ENCODE results near the gene PPP4R3A.
"Not testable (repeated sequence)": the region's sequence is repeated elsewhere in the genome, so short reads cannot be mapped to it uniquely, and the experiment has no call there.

The PPP4R3A gene

DNA sequence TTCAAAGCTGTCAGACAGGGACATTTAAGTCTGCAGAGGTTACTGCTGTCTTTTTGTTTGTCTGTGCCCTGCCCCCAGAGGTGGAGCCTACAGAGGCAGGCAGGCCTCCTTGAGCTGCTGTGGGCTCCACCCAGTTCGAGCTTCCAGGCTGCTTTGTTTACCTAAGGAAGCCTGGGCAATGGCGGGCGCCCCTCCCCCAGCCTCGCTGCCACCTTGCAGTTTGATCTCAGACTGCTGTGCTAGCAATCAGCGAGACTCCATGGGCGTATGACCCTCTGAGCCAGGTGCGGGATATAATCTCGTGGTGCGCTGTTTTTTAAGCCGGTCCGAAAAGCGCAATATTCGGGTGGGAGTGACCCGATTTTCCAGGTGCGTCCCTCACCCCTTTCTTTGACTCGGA, 73.8 kb downstream of the PPP4R3A start:
- not testable (repeated sequence) for DNase-seq (ENCODE audit: low read depth)

DNA sequence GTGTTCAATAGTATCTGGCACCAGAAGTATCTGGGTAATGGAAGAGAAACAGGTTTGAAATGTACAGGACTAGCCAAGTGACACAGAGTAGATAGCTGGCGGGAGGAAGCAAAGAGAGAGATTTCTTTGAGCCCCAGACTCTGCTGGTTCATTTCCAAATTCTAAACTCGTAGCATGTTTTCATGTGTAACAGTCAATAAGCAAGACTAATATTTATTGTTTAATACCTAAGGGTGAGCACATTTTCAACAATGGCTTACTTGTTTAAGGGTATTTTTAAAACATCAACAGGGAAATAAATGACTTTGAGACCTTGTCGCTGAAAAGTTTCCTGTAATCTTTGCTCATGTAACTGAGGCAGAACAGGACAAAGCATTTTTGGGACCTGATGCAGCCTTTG, 80.7 kb downstream of the PPP4R3A start:
- no peak for DNase-seq (ENCODE audit: low read depth)

DNA sequence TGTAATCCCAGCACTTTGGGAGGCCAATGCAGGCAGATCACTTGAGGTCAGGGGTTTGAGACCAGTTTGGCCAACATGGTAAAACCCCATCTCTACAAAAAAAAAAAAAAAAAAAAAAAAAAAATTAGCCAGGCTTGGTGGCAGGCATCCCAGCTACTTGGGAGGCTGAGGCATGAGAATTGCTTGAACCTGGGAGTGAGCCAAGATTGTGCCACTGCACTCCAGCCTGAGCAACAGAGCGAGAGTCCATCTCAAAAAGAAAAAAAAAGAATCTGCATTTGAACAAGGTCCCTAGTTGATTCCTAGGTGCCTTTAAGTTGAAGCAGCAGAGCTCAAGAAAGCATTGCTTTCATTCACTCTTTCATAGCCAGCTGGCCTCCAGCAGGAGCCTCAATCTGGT, 81.2 kb downstream of the PPP4R3A start:
- not testable (repeated sequence) for DNase-seq (ENCODE audit: low read depth)

DNA sequence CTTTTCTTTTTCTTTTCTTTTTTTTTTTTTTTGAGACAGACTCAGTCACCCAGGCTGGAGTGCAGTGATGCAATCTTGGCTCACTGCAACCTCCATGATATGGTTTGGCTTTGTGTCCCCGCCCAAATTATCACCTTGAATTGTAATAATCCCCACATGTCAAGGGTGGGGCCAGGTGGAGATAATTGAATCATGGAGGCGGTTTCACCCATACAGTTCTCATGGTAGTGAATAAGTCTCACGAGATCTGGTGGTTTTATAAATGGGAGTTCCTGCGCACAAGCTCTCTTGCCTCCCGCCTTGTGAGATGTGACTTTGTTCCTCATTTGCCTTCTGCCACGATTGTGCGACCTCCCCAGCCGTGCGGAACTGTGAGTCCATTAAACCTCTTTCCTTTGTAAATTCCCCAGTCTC, 84.6 kb downstream of the PPP4R3A start:
- DNase-seq (ENCODE audit: low read depth), result not testable (repeated sequence)

DNA sequence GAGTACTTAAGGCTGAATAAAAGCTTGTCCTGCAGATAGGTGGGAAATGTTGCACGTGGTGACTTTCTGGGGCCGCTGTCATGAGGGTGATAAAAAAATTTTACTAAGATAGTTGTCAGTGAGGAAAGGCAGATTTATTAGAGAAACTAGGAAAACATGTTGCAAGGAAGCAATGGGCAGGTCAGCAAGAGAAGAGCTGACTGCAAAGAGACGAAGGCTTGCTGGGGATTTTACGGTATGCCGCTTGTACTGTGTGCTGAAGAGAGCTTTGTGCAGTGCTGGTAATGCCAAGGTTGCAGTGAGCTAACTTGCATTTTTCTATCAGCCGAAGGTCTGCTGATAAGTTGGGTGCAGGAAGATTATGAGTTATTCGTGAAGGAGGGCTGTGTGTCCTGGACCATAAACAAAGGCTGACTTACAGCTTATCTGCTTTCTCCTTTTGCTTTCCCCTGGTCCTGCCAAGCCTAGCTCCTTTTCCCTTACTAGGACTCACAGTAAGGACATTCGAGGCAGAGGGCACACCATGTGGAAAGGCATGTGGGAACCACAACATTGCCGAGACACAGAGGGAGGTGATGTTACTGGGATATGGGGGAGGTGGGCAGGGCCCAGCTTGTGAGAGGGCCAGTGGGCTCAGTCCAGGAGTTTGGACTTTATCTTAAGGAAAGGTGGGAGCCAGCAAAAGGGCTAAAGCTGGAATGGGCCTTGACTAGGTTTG, 85.1 kb downstream of the PPP4R3A start:
- DNase-seq (ENCODE audit: low read depth), result no peak

DNA sequence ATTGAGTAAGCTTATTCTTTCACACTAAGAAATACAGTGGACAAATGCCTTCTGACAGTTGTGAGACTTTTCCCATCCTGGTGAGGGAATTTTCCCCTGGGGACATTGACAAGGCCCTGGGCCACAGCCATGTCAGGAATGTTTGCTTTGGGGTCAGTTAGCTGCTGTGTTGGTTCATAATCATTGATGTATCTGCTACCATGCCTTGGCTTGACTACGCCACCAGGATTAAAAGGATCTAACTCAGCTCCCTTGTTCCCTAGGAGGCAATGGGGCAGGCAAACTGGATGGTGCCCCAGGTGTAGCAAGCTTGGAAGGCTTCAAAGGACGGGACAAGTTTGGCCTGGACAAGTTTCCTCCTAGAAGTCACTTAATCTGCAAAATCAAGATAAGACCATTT, 89.4 kb downstream of the PPP4R3A start:
- no peak for DNase-seq (ENCODE audit: low read depth)

DNA sequence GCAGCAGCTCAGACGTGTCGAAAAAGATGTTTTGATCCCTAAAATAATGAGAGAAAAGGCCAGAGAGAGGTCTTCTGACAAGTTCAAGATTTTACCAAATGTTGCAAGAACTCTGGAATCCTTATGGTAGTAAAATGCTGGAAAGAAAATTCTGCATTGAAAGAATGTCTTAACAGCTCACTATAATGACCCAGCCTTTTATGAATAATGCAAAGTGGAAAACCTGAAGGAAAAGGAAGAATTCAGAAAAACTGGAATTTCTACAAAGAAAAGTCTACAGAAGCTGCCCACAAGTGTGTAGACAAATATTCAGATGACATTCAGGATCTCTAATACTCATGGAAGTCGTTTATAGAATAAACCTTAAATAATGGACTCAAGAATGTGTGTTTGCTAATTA, 90.7 kb downstream of the PPP4R3A start:
- DNase-seq (ENCODE audit: low read depth), result no peak

DNA sequence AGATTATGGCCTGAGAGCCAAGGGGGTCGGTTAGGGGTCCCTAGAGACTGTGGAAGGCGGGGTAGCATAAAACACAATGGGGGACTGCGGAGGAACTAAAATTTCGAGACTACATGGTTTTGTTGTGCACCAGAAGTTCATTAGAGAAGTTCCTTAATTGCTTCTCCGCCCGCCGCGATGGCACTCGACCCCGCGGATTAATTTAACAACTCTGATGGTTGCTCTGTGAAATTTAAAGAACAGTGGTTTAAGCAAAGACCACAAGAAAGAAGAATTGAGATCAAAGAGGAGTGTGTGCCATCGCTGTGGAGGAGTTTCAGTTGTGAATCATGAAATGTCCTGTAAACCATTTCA, 91.1 kb downstream of the PPP4R3A start:
- DNase-seq (ENCODE audit: low read depth), result no peak

DNA sequence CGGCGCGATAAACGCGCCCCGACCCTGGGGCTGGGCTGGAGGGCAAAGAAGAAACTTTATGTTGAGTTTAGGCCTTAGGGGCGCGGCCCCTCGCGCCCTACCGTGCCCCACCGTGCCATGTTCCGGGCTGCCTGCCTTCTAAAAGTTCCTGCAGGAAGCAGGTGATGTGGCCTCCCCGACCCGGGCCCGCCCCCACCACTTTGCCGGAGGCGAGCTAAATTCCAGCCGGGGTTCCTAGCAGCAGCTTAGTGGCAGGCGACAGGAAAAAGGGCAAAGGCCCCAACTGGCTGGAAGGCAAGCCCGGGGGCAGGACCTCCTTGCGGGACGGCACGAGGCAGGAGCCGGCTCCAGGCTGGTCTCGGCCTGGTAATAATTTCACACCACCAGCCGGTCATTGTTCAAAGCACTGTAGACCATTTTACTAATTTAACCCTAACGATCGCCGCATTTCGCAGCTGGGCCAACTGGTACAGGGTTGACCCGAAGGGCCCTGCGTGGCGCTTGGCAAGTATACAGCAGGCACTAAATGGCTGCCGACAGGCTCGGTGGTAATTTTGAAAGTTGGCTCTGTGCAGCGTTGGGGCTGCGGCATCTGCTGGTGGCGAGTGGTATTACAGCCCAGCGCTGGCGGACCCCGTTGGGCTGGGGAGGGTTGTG, 91.6 kb downstream of the PPP4R3A start:
- peak; percentile 39 for DNase-seq (ENCODE audit: low read depth)

DNA sequence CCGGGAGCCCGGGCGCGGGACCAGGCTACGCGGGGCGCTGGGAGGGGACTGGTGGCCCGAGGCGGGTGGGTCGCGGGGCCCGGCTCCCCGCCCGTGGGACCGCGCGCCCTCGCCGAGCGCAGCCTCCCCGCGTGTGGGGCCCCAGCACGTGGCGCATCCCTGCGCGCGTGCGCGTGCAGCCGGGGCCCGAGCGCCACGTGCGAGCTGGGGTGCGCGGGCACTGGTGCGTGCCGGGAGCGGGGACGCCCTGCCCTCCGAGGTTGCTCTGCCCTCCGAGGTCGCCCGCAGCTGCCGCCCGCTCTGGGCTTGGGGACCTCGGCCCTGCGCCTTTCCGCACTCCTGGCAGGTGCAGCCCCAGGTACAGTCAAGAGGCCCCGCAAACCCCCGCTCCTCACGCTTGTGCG, 92.1 kb downstream of the PPP4R3A start:
- DNase-seq (ENCODE audit: low read depth), result peak; percentile 33

DNA sequence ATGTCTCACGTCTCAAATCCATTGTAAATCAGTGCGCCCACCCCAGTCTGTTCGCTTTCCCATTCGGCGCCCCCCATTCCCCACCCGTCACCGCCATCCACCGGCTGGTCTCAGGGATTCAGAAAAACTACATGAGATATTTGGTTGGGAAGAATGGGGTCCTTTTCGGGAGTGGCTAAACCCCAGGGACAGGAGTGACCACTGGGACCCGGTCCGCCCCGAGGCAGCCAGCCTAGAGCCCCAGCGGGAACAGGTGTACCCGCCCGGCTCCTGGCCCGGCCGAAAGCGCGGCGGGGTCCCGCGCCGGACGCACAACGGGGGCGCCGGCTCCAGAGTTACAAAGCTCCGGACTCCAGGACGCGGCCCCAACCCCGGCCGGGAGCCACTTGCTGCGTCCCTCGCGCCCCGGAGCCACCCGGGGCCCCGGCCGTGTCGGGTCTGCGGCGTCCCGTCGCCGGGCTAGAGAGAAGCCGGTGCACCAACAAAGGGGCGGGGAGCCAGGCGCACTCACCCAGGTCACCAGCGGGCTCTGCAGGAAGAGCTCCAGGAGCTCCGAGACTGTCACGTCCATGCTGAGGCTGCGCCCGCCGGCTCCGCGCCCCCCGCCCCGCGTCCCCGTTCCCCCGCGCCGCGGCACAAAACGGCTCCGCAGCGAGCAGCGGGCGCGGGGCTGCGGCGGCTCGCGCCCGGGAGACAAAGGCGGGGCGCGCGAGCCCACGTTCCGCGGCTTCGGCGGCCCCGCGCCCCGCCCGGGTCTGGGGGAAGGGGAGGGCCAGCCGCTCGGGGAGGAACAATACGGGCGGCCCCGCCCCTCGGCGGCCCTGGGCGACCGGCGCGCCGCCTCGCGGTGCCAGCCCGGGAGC, 92.8 kb downstream of the PPP4R3A start, which contains the start of gene CCDC88C:
TSS of gene CCDC88C (minus strand) at position 701 of the 863 bp plus-strand sequence. CDS start at position 571, 130 bp downstream.
- peak; percentile 40 for DNase-seq (ENCODE audit: low read depth)

DNA sequence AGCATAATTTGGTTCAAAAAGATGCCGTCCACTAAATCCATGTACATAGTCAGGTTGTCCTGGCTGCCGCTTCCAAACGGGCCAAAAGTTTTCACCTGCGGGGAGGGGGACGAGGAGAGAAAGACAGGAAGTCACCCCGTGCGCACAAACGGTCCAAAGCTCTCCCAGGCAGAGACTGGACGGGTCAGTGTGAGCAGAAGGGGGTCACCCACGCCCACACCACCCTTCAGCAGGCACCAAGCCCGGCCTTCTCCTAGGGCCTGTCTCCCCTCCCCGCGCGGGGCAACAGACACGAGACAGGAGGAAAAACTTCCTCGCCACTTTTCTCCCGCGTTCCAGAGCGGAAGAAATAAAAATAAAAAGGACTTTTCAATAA, 93.4 kb downstream of the PPP4R3A start:
- DNase-seq (ENCODE audit: low read depth), result no peak

DNA sequence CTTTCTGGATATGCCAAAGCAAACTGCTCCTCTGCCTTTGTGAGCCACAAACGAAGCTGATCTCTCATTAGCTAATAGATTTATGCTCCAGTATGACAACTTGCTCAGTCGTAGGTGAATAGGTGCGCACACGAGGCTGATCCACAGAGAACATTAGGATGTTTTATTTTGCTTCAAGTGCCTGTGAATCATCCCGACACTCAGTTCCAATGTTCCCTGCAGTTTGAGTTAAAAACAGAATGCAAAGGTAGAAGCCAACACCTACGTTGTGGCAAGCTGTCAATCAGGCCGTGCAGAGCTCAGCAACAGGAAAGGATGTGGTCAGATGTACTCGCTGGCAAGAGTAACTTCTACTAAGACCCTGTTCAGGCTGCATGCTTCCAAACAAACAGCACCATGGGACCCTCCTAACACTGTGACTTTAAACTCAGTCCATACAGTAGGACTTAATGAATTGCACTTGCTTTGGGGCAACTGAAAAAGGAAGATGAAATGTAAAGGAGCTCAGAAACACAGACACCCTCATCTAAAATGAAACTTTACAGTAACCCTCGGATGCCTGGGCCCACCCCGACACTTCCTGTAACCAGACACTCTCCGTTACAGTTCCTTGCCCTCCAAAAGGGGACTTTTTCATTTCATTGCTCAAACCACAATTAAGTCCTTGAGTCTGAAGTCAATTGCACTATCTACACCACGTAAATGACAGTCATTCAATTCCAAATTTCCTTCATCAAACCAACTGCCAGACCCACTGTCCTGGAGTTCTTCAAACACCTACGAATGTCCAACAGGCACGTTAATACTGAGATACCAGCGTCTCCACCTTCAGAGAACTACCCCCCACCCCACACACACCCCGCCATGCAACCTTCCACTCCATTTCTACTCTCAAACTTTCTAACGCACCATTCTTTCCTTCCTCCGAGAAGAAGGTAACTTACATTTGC, 94.0 kb downstream of the PPP4R3A start:
- DNase-seq (ENCODE audit: low read depth), result peak; percentile 52

DNA sequence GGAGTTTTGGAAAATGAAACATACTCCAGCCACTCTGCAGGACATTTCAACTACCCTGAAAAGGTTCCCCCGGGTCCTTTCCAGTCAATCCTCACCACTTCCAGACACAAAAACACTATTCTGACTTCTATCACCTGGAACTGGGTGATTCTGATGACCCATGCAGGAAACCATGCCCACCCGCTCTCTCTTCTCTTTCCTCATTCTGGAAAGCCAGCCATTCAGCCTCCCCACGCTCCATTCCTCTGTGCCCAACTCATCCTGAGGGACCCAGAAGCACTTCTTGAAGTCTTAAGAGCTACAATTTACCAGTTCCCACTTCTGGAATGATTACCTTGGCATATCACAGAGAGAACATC, 95.7 kb downstream of the PPP4R3A start:
- DNase-seq (ENCODE audit: low read depth), result no peak

DNA sequence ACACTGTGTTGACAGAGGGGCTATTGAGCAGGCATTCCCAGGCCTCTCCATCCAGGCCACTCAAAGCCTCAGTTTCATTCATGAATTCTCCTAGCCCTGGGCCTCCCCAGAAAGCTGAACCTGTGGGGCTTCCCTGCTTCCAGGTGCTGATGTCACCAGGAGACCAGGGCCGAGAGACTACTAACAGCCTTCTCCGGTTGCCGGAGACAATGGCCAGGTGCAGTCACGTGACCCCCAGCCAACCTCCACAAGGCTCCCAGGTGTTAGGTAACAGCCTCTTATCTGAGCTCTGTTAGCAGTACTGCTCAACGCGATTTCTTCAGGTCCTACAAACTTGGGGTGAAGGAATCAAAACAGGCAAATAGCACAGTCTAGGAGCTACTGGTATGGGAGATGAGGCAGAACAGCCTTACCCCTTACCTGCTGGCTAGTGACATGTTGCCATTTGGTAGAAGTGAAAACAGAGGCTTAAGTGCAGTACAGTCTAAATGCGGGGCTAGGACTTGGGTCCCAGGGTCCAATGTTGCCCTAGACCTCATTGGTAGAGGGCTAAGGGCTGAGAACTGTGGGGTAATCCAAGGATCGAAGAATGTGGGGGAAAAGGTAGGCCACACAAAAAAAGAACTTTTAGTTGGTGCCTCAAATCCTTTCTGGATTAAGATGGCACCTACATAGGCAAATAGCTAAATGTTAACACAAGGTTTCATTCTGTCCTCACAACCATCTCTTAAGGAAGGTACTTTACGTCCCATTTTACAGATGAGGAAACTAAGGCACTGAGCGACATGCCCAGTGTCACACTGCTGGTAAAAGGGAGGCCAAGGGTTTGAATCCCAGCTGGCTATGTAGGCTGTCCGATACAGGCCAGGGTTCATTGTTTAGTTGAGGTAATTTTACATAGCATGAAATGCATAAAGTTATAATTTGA, 96.3 kb downstream of the PPP4R3A start:
- DNase-seq (ENCODE audit: low read depth), result no peak

DNA sequence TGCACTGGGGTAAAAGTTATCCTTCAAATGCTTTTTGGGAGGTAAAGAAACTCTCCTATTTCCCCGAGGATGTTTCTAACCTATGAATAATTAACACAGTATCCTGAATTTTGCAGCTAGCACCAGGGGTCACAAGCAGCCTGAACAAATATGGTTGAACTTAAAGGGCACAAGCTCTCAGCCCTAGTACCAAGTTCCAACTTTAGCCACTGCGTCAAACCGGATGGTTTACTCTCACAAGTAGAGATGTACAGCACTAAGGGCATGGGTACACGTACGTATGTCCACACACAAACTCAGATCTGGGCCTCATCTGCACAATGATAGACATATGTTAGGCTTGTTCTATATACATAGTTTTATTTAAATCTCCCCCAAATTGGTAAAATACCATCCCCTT, 97.2 kb downstream of the PPP4R3A start:
- DNase-seq (ENCODE audit: low read depth), result no peak

DNA sequence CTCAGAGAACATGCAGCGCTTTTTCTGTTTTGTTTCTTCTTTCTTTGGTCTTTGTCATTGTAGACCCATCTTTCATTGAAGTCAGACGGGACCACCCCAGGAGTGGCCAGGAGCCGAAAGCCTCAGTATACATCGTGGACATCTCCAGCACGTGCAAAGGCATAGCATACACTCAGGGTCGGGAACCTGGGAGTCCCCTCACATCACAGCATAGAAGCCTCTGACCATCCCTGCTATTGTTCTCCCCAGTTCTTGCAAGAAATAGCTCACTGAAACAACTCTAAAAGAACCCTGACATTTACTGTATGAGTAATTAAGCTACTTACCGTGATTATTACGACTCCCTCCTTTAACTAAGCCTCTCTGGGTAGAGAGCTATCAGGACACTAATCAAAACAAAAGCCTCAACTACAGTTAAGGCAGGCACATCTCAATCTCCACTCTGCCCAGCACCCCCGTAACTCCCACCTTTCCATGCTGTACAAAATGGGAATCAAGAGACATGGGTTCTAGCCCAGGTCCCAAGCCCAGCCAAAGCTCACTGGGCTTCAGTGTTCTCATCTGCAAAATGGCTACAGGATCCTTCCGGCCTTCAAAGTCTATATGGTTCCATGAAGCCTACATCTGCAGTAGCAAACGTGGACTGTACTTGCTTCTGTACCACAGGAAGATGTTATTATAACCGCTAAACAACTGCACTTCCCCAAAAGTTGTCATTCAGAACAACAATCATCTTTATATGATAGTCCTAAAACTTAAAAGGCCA, 99.2 kb downstream of the PPP4R3A start:
- no peak for DNase-seq (ENCODE audit: low read depth)

DNA sequence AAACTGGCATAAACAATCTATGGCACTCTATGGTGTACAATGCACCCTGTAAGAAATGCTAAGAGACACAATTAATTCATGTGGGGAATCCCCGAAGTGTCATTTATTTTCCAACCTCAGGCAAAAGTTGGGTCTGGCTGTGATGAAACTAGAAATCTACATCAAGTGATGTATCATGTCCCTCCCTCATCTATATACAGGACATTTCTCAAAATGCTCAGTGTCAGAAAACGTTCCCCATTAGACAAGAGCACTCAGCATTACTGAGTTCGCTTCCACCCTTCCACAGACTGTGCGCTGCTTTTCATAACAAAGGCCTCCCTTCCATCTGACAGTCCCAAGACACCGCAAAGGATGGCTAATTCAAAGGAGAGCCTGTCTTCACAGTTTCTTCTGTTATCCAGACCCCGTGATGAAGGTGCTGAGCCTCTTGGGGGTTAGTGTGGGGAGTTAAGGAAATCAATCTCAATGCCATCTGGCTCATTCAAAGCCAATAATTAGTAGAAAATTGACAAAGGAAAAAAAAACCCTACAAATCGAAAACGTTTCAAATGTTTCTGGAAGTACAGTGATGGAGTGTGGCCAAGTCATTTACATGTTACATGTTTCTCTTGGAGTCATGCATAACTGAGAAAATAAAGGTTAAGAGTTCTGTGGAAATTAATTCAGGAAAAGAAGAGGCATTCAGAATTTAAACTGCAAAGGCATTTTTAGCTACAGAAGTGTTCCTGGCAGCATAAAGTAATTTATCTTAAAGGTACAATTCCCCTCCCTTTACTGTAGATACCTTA, 100.0 kb downstream of the PPP4R3A start:
- DNase-seq (ENCODE audit: low read depth), result no peak

DNA sequence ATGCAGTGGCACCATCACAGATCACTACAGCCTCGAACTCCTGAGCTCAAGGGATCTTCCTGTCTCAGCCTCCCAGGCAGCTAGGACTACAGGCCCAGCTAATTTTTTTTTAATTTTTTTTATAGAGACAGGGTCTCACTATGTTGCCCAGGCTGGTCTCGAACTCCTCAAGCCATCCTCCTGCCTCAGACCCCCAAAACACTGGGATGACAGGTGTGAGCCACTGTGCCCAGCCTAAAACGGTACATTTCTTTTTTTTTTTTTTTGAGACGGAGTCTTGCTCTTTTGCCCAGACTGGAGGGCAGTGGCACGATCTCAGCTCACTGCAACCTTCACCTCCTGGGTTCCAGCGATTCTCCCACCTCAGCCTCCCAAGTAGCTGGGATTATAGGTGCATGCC, 100.9 kb downstream of the PPP4R3A start:
- not testable (repeated sequence) for DNase-seq (ENCODE audit: low read depth)

All from iris pigment epithelial cell (primary cell).